Tibial nerve (tissue), 3 donors: ENCODE measurements around the gene ADD3.

Source experiments
- POLR2A ChIP-seq, 2 donors: fragments of 450-650 bp; IDR thresholded peaks; one replicate each; pipeline ENCODE4 v1.6.1; 2017; ENCODE audit warnings: antibody characterized with exemption in 2 of 2, mild to moderate bottlenecking in 2 of 2, moderate library complexity in 2 of 2
- TF ChIP-seq, protein P1 (sequence below), 5 experiments: fragments of 200-600 bp in 3 of 5; fragments of 450-650 bp in 2 of 5; sonication (generic) in 3 of 5; IDR thresholded peaks; one replicate each; pipeline ENCODE4 v1.5.1; 2016 to 2019; ENCODE audit warnings: antibody characterized with exemption in 5 of 5, mild to moderate bottlenecking in 3 of 5, moderate library complexity in 2 of 5

DNA sequence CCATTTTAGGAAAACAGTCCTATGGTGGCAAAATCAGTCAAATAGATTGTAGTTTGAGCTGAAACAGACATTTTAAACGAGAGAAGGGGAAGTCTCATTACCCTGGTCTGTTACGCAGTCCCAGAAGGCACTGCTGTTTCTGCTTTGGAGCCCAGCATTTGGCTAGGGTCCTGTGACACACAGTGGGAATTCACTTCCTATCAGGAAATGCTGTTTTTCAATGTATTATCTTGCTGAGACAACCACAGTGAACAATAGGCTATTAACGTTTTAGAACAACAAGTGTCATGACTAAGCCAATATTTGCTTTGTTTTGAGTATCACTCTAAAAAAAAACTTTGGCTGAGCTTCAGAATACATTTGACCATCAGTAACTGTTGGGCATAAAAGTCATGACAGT is 74.1 kb downstream of the ADD3 start:
- TF ChIP-seq, protein P1, sequence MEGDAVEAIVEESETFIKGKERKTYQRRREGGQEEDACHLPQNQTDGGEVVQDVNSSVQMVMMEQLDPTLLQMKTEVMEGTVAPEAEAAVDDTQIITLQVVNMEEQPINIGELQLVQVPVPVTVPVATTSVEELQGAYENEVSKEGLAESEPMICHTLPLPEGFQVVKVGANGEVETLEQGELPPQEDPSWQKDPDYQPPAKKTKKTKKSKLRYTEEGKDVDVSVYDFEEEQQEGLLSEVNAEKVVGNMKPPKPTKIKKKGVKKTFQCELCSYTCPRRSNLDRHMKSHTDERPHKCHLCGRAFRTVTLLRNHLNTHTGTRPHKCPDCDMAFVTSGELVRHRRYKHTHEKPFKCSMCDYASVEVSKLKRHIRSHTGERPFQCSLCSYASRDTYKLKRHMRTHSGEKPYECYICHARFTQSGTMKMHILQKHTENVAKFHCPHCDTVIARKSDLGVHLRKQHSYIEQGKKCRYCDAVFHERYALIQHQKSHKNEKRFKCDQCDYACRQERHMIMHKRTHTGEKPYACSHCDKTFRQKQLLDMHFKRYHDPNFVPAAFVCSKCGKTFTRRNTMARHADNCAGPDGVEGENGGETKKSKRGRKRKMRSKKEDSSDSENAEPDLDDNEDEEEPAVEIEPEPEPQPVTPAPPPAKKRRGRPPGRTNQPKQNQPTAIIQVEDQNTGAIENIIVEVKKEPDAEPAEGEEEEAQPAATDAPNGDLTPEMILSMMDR (IDR thresholded peaks at IDR 0.05): no peak
- no peak for TF ChIP-seq POLR2A (IDR thresholded peaks at IDR 0.05)
